HCT116 (cell line): Measurements from ENCODE around the gene COL21A1.

ENCODE experiments used
- ATF3 ChIP-seq: IDR thresholded peaks from 2 replicates; pipeline ENCODE4 v1.6.1; 2012
- CEBPB ChIP-seq: IDR thresholded peaks from 2 replicates; pipeline ENCODE4 v1.6.1; 2012; ENCODE audit warnings: low read depth
- CTCF ChIP-seq, 3 experiments: fragments of 200-600 bp in 1 of 3; sonication (generic) in 1 of 3; IDR thresholded peaks in 2 of 3; conservative IDR thresholded peaks in 1 of 3; 2 replicates each; pipeline ENCODE4 v1.5.1; 2012 to 2017; ENCODE audit warnings: low read depth in 2 of 3, low read length in 2 of 3, antibody characterized with exemption in 1 of 3, borderline replicate concordance in 1 of 3, control low read depth in 1 of 3, mild to moderate bottlenecking in 1 of 3, mixed read lengths in 1 of 3, mixed run types in 1 of 3, moderate library complexity in 1 of 3; ENCODE audit not compliant: insufficient read depth in 1 of 3
- EZH2phosphoT487 ChIP-seq: fragments of 200-600 bp; IDR thresholded peaks from 2 replicates; pipeline ENCODE4 v1.6.1; 2018; ENCODE audit warnings: antibody characterized with exemption, borderline replicate concordance
- MAX ChIP-seq: IDR thresholded peaks from 2 replicates; pipeline ENCODE4 v1.6.1; 2012
- POLR2A ChIP-seq: IDR thresholded peaks from 2 replicates; pipeline ENCODE4 v1.7.0; 2011; ENCODE audit warnings: borderline replicate concordance; ENCODE audit not compliant: insufficient read depth, insufficient read length; ENCODE audit errors: extremely low read depth
- POLR2AphosphoS5 ChIP-seq: IDR thresholded peaks from 2 replicates; pipeline ENCODE4 v1.6.1; 2011; ENCODE audit warnings: mild to moderate bottlenecking, low read depth, low read length, moderate library complexity
- REST ChIP-seq: IDR thresholded peaks from 2 replicates; pipeline ENCODE4 v1.6.1; 2012; ENCODE audit warnings: low read depth
- SP1 ChIP-seq: IDR thresholded peaks from 2 replicates; pipeline ENCODE4 v1.6.1; 2012; ENCODE audit warnings: low read depth
- YY1 ChIP-seq: IDR thresholded peaks from 2 replicates; pipeline ENCODE4 v1.6.1; 2011; ENCODE audit warnings: low read length, low read depth, moderate library complexity, mild to moderate bottlenecking; ENCODE audit not compliant: insufficient replicate concordance; ENCODE audit errors: extremely low read depth
- ZFX ChIP-seq: fragments of 450-650 bp; IDR thresholded peaks from 2 replicates; pipeline ENCODE4 v1.6.1; 2017
- ZNF274 ChIP-seq: fragments of 200-500 bp; sonication (Bioruptor generic); IDR thresholded peaks from 2 replicates; pipeline ENCODE4 v1.6.1; 2014; ENCODE audit warnings: mild to moderate bottlenecking, low read depth, low read length, inconsistent platforms

- TF ChIP-seq MAX: no peak
- no peak for TF ChIP-seq CTCF (IDR thresholded peaks at IDR 0.05 in 2 of 3, conservative IDR thresholded peaks at IDR 0.05 in 1 of 3; ENCODE audit: borderline replicate concordance in 1 of 3, insufficient read depth in 1 of 3, low read depth in 2 of 3, low read length in 2 of 3)
- TF ChIP-seq ZFX: no peak
- TF ChIP-seq REST: no peak
- no peak for TF ChIP-seq YY1
- TF ChIP-seq SP1: no peak
- no peak for TF ChIP-seq POLR2A
- no peak for TF ChIP-seq POLR2AphosphoS5
- TF ChIP-seq ATF3: no peak
- no peak for TF ChIP-seq EZH2phosphoT487
- TF ChIP-seq ZNF274: no peak
- no peak for TF ChIP-seq CEBPB
Measured at GRCh38 chr6:56230976-56231566, 16.3 kb downstream of the COL21A1 start.
